ENCODE results near the gene KCNA5.

The KCNA5 gene

DNA sequence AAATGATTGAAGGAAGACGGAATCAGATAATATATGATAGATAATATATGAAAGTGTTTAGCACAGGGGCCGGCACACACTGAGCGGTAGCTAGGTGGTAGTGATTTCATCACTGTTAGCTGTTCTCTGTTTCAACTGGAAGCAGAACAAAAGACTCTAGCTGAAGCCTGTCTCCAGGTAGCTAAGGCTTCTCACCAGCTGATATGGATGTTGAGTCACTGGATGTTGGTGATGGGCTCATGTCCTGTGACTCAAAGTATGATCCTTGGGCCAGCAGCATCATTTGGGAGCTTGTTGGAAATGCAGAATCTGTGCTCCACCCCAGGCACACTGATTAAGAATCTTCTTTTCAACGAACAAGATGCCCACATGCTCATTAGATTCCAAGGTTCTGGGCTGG is 21.7 kb upstream of the KCNA5 start:
- Histone ChIP-seq H3K14ac (ENCODE audit: low read length in 2 of 2) (no peak overlapping the region), H4K91ac (ENCODE audit: low read length) (no peak overlapping the region), H3K79me1 (replicated peaks; ENCODE audit: low read length, poor library complexity, severe bottlenecking) (no peaks in the 10 kb centered on the region), H4K8ac (ENCODE audit: low read length) (no peak overlapping the region), H2AK5ac (ENCODE audit: low read length, severe bottlenecking) (no peak overlapping the region), H3K9ac (ENCODE audit: low read length) (no peak overlapping the region), H3K23ac (ENCODE audit: low read length in 2 of 2) (no peak overlapping the region), H3K27me3 (ENCODE audit: control insufficient read depth in 1 of 2, insufficient read depth in 1 of 2, low read length in 2 of 2) (peaks cover 13 to 81% of the 10 kb centered on the region in 2 experiments), H3K4me2 (ENCODE audit: low read length, poor library complexity, severe bottlenecking) (no peak overlapping the region), H3K36me3 (ENCODE audit: control insufficient read depth in 1 of 2, insufficient read depth in 2 of 2, low read depth in 1 of 2, low read length in 2 of 2) (no peaks in the 10 kb centered on the region), H3K4me3 (ENCODE audit: insufficient read depth in 1 of 2, low read depth in 1 of 2, low read length in 2 of 2) (no peak overlapping the region), H3K27ac (ENCODE audit: low read length, poor library complexity, severe bottlenecking) (no peak overlapping the region), H2AFZ (ENCODE audit: low read depth, low read length) (no peak overlapping the region), H3K4ac (ENCODE audit: low read depth in 1 of 2, low read length in 2 of 2) (no peak overlapping the region), H3K9me3 (ENCODE audit: control insufficient read depth, low read length) (no peaks in the 10 kb centered on the region), H2BK5ac (ENCODE audit: low read depth, low read length, poor library complexity, severe bottlenecking) (no peak overlapping the region), H3K18ac (ENCODE audit: low read depth in 1 of 2, low read length in 2 of 2) (no peak overlapping the region), H2BK15ac (ENCODE audit: low read depth, poor library complexity, severe bottlenecking) (no peak overlapping the region), H2BK12ac (ENCODE audit: low read length in 2 of 2) (no peak overlapping the region), H3K4me1 (ENCODE audit: control insufficient read depth, insufficient read depth, low read depth, low read length) (no peaks in the 10 kb centered on the region), H2BK120ac (ENCODE audit: low read depth, low read length) (no peak overlapping the region)
- WGBS, result 79% methylated on average over 4 of the region's 4 CpGs
- DNase-seq, result no peak

DNA sequence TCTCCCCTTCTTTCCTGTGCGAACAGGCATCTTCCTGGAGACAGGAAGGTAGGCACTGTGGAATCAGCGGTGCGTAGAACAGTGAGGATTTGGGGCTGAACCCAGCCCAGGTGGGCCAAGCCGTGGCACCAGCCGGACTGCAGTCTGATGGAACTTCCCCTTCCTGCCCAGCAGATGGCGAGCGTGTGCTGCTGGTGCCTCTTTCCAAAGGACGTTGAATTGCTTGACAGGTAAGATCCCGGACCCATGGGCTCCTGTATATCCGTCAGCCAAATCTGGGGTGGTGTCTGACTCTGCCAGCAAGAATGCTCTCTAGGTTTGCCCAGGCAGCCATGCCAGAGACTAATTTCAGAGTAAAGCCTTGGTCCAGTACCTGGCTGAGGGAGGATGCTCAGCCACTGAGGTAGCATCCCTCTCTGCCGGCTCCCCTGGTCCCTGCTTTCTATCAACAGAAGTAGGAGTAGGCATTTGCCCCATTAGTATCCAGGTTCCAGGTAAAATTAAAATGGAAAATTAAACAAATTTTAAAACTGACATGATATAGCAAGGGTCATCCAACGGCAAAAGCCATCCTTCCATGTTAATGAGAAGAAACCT is 21.1 kb upstream of the KCNA5 start:
- Histone ChIP-seq H3K4me1 (ENCODE audit: control insufficient read depth, insufficient read depth, low read depth, low read length) (no peaks in the 10 kb centered on the region), H4K91ac (ENCODE audit: low read length) (no peak overlapping the region), H2BK15ac (ENCODE audit: low read depth, poor library complexity, severe bottlenecking) (no peak overlapping the region), H3K36me3 (ENCODE audit: control insufficient read depth in 1 of 2, insufficient read depth in 2 of 2, low read depth in 1 of 2, low read length in 2 of 2) (no peaks in the 10 kb centered on the region), H3K23ac (ENCODE audit: low read length in 2 of 2) (no peak overlapping the region), H4K8ac (ENCODE audit: low read length) (no peak overlapping the region), H3K4ac (ENCODE audit: low read depth in 1 of 2, low read length in 2 of 2) (no peak overlapping the region), H3K27me3 (ENCODE audit: control insufficient read depth in 1 of 2, insufficient read depth in 1 of 2, low read length in 2 of 2) (peaks cover 13 to 81% of the 10 kb centered on the region in 2 experiments), H3K4me2 (ENCODE audit: low read length, poor library complexity, severe bottlenecking) (no peak overlapping the region), H3K14ac (ENCODE audit: low read length in 2 of 2) (no peak overlapping the region), H2BK5ac (ENCODE audit: low read depth, low read length, poor library complexity, severe bottlenecking) (no peak overlapping the region), H2BK12ac (ENCODE audit: low read length in 2 of 2) (no peak overlapping the region), H3K9me3 (ENCODE audit: control insufficient read depth, low read length) (no peaks in the 10 kb centered on the region), H3K79me1 (replicated peaks; ENCODE audit: low read length, poor library complexity, severe bottlenecking) (no peaks in the 10 kb centered on the region), H2AK5ac (ENCODE audit: low read length, severe bottlenecking) (no peak overlapping the region), H2BK120ac (ENCODE audit: low read depth, low read length) (no peak overlapping the region), H2AFZ (ENCODE audit: low read depth, low read length) (no peak overlapping the region), H3K4me3 (ENCODE audit: insufficient read depth in 1 of 2, low read depth in 1 of 2, low read length in 2 of 2) (no peak overlapping the region), H3K27ac (ENCODE audit: low read length, poor library complexity, severe bottlenecking) (no peak overlapping the region), H3K9ac (ENCODE audit: low read length) (no peak overlapping the region), H3K18ac (ENCODE audit: low read depth in 1 of 2, low read length in 2 of 2) (no peak overlapping the region)
- WGBS, result 14% methylated on average over 11 of the region's 12 CpGs
- DNase-seq, result peak; percentile 10

- H3K4me2 ChIP-seq (ENCODE audit: low read length, poor library complexity, severe bottlenecking), result no peak overlapping the region
- 75% methylated on average over 5 of the region's 6 CpGs for WGBS
- H3K9ac ChIP-seq (ENCODE audit: low read length), result no peak overlapping the region
- no peak overlapping the region for H2BK5ac ChIP-seq (ENCODE audit: low read depth, low read length, poor library complexity, severe bottlenecking)
- no peak overlapping the region for H2BK15ac ChIP-seq (ENCODE audit: low read depth, poor library complexity, severe bottlenecking)
- no peaks in the 10 kb centered on the region for H3K79me1 ChIP-seq (replicated peaks; ENCODE audit: low read length, poor library complexity, severe bottlenecking)
- no peak overlapping the region for H4K8ac ChIP-seq (ENCODE audit: low read length)
- no peak overlapping the region for H3K18ac ChIP-seq (ENCODE audit: low read depth in 1 of 2, low read length in 2 of 2)
- H3K9me3 ChIP-seq (ENCODE audit: control insufficient read depth, low read length), result no peaks in the 10 kb centered on the region
- H3K27me3 ChIP-seq (ENCODE audit: control insufficient read depth in 1 of 2, insufficient read depth in 1 of 2, low read length in 2 of 2), result peaks cover 13 to 72% of the 10 kb centered on the region in 2 experiments
- no peak overlapping the region for H2BK12ac ChIP-seq (ENCODE audit: low read length in 2 of 2)
- no peaks in the 10 kb centered on the region for H3K4me1 ChIP-seq (ENCODE audit: control insufficient read depth, insufficient read depth, low read depth, low read length)
- H3K23ac ChIP-seq (ENCODE audit: low read length in 2 of 2), result no peak overlapping the region
- no peak overlapping the region for H3K4ac ChIP-seq (ENCODE audit: low read depth in 1 of 2, low read length in 2 of 2)
- no peak for DNase-seq
- no peak overlapping the region for H4K91ac ChIP-seq (ENCODE audit: low read length)
- no peak overlapping the region for H3K4me3 ChIP-seq (ENCODE audit: insufficient read depth in 1 of 2, low read depth in 1 of 2, low read length in 2 of 2)
- H3K36me3 ChIP-seq (ENCODE audit: control insufficient read depth in 1 of 2, insufficient read depth in 2 of 2, low read depth in 1 of 2, low read length in 2 of 2), result no peaks in the 10 kb centered on the region
- no peak overlapping the region for H3K14ac ChIP-seq (ENCODE audit: low read length in 2 of 2)
- H2AK5ac ChIP-seq (ENCODE audit: low read length, severe bottlenecking), result no peak overlapping the region
- H2BK120ac ChIP-seq (ENCODE audit: low read depth, low read length), result no peak overlapping the region
- no peak overlapping the region for H3K27ac ChIP-seq (ENCODE audit: low read length, poor library complexity, severe bottlenecking)
- no peak overlapping the region for H2AFZ ChIP-seq (ENCODE audit: low read depth, low read length)
Measured at GRCh38 chr12:5023842-5024241, 19.8 kb upstream of the KCNA5 start.

DNA sequence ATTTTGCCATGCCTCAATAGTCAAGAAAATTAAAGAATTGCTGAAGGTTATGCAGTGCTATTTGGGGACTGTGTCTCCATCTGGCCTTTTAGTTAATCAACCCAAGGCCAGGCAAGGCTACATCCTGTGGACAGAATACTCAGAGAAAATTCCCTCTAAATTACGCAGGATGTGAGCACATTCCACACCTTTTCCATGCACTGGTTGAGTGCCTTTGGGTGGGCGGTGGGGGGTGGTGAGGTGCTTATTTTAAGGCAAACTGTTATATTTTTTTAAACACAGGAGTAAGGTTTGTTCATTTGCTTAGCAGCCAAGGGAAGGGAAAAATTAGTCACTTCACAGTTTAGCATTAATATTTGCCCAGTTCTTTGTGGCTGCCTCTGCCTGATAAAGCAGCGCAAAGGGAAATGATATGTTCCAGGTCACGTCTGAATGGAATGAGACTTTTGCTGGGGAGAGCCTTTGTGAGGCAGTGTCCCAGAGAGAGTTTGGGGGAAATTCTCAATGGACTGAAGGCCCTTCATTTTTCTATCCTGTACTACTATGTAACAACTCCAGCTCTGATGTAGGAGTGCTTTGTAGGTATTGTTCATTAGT is 17.2 kb upstream of the KCNA5 start:
- H3K4ac ChIP-seq (ENCODE audit: low read depth in 1 of 2, low read length in 2 of 2), result no peak overlapping the region
- no peak overlapping the region for H2BK120ac ChIP-seq (ENCODE audit: low read depth, low read length)
- no peak overlapping the region for H3K23ac ChIP-seq (ENCODE audit: low read length in 2 of 2)
- H3K36me3 ChIP-seq (ENCODE audit: control insufficient read depth in 1 of 2, insufficient read depth in 2 of 2, low read depth in 1 of 2, low read length in 2 of 2), result no peaks in the 10 kb centered on the region
- H2BK12ac ChIP-seq (ENCODE audit: low read length in 2 of 2), result no peak overlapping the region
- H2AFZ ChIP-seq (ENCODE audit: low read depth, low read length), result no peak overlapping the region
- H4K8ac ChIP-seq (ENCODE audit: low read length), result no peak overlapping the region
- no peaks in the 10 kb centered on the region for H3K79me1 ChIP-seq (replicated peaks; ENCODE audit: low read length, poor library complexity, severe bottlenecking)
- H3K9me3 ChIP-seq (ENCODE audit: control insufficient read depth, low read length), result no peaks in the 10 kb centered on the region
- no peak overlapping the region for H3K14ac ChIP-seq (ENCODE audit: low read length in 2 of 2)
- no peak overlapping the region for H3K27ac ChIP-seq (ENCODE audit: low read length, poor library complexity, severe bottlenecking)
- H3K4me2 ChIP-seq (ENCODE audit: low read length, poor library complexity, severe bottlenecking), result no peak overlapping the region
- DNase-seq, result no peak
- no peaks in the 10 kb centered on the region for H3K4me1 ChIP-seq (ENCODE audit: control insufficient read depth, insufficient read depth, low read depth, low read length)
- no peak overlapping the region for H3K4me3 ChIP-seq (ENCODE audit: insufficient read depth in 1 of 2, low read depth in 1 of 2, low read length in 2 of 2)
- no peak overlapping the region for H4K91ac ChIP-seq (ENCODE audit: low read length)
- H2BK5ac ChIP-seq (ENCODE audit: low read depth, low read length, poor library complexity, severe bottlenecking), result no peak overlapping the region
- H3K27me3 ChIP-seq (ENCODE audit: control insufficient read depth in 1 of 2, insufficient read depth in 1 of 2, low read length in 2 of 2), result peaks cover 8 to 62% of the 10 kb centered on the region in 2 experiments
- no peak overlapping the region for H2AK5ac ChIP-seq (ENCODE audit: low read length, severe bottlenecking)
- H2BK15ac ChIP-seq (ENCODE audit: low read depth, poor library complexity, severe bottlenecking), result no peak overlapping the region
- WGBS, result 70% methylated on average over 3 of the region's 4 CpGs
- no peak overlapping the region for H3K18ac ChIP-seq (ENCODE audit: low read depth in 1 of 2, low read length in 2 of 2)
- H3K9ac ChIP-seq (ENCODE audit: low read length), result no peak overlapping the region
